Kidney (tissue), 14 donors: ENCODE results near the gene BLOC1S1. TPM values are rescaled to one million over a fixed set of nuclear protein-coding genes. Genes with fewer than 3 reads are reported as not detected.

ENCODE experiments used
- DNase-seq, 5 donors: peaks; one replicate each; pipeline ENCODE4 v3.0.0-alpha.2; 2013 to 2020
- FAIRE-seq: peaks from 2 replicates; lab custom pipeline; 2012; peaks lifted over from hg19 to GRCh38; lab: Jason Lieb, UNC
- H3K27ac ChIP-seq, 2 donors: one replicate each; pipeline ENCODE4 v1.7.0; 2013; ENCODE audit warnings: low read depth in 2 of 2, low read length in 2 of 2, inconsistent platforms in 1 of 2
- H3K27me3 ChIP-seq: one replicate; pipeline ENCODE4 v1.7.1; 2013; ENCODE audit warnings: low read length, inconsistent platforms; ENCODE audit not compliant: control insufficient read depth, insufficient read depth
- H3K36me3 ChIP-seq, 3 donors: one replicate each; pipeline versions ENCODE4 v1.7.0 to v1.7.1; 2013; ENCODE audit warnings: low read length in 3 of 3, control low read depth in 1 of 3, inconsistent platforms in 1 of 3; ENCODE audit not compliant: insufficient read depth in 3 of 3, control insufficient read depth in 2 of 3
- H3K4me1 ChIP-seq, 3 donors: one replicate each; pipeline versions ENCODE4 v1.7.0 to v1.7.1; 2013; ENCODE audit warnings: low read length in 3 of 3, inconsistent platforms in 1 of 3, low read depth in 1 of 3; ENCODE audit not compliant: control insufficient read depth in 2 of 3, insufficient read depth in 2 of 3
- H3K4me3 ChIP-seq, 3 donors: one replicate each; pipeline versions ENCODE4 v1.7.0 to v1.8.1; 2013; ENCODE audit warnings: low read length in 3 of 3, control low read depth in 1 of 3, inconsistent platforms in 1 of 3
- H3K9ac ChIP-seq, 3 donors: one replicate each; pipeline versions ENCODE4 v1.7.0 to v1.7.1; 2013; ENCODE audit warnings: low read length in 3 of 3, control low read depth in 1 of 3, inconsistent platforms in 1 of 3
- H3K9me3 ChIP-seq, 3 donors: one replicate each; pipeline versions ENCODE4 v1.7.0 to v1.7.1; 2013; ENCODE audit warnings: low read length in 3 of 3, control low read depth in 1 of 3, inconsistent platforms in 1 of 3; ENCODE audit not compliant: control insufficient read depth in 2 of 3, insufficient read depth in 1 of 3
- intact Hi-C: fragments of 100-400 bp; cut with DNase I; formaldehyde crosslinking; loops from one replicate; pipeline ENCODE4 v1.11.1; 2022
- polyA plus RNA-seq: library from polyadenylated mRNA; stranded (reverse); fragments of 350-450 nt; fragmentation: Illumina TruSeq; extraction: RNeasy Lipid Tissue Mini Kit (QIAGEN cat#74804); gene quantifications from one replicate; pipeline ENCODE4 v1.2.3, GENCODE V29; 2014; ENCODE audit warnings: low read depth, low replicate concordance; ENCODE audit not compliant: insufficient read depth
- total RNA-seq: library from RNA; stranded (reverse); fragmentation: NEBNext Ultra II Directional; extraction: Animal tissue kit (Norgen Biotek cat#: 25700); gene quantifications from one replicate; pipeline ENCODE4 v1.2.1, GENCODE V29; 2021
- TF ChIP-seq, protein P1 (sequence below): IDR thresholded peaks from 3 replicates; pipeline ENCODE4 v1.5.1; 2012; ENCODE audit warnings: mild to moderate bottlenecking, moderate library complexity, borderline replicate concordance; ENCODE audit not compliant: insufficient read depth; ENCODE audit errors: extremely low read depth
- donor health status: control.
- donor health status: control.
- donor health status: control.
- donor health status: control.
- donor health status: control.
- donor health status: DM: yes; HTN: yes; CAD: no.
- donor health status: Normal renal cell carcinoma (clear cell type).

The BLOC1S1 gene
- total and polyA plus RNA-seq, 2 donors from 2014 or later = 116 to 451 TPM

DNA sequence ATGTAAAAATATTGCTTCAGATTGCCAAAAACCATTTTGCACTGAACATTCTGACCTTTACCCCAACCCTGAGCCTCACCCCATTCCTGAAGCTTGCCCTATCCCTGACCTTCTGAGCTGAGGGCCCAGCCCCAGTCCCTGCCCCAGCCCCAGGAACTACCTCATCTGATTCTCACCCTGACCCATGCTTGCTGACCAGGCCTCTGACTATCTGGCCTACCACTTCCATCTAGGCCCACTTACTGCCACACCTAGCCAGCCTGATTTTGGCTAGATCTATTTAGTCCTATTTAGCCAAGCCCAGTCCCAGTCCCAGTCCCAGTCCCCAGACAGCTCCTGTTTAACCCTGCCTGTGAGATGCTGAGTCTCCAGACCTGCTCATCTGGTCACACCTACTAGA lies 45.6 kb upstream of the BLOC1S1 start:
- Histone ChIP-seq H3K9ac (no peak overlapping the region), H3K9me3 (no peaks in the 10 kb centered on the region), H3K4me3 (no peak overlapping the region), H3K27ac (no peak overlapping the region), H3K27me3 (no peaks in the 10 kb centered on the region), H3K4me1 (no peaks in the 10 kb centered on the region), H3K36me3 (no peaks in the 10 kb centered on the region)
- DNase-seq (no peak), FAIRE-seq (no peak)
- intact Hi-C loops = no loop called here
- TF ChIP-seq, protein P1, sequence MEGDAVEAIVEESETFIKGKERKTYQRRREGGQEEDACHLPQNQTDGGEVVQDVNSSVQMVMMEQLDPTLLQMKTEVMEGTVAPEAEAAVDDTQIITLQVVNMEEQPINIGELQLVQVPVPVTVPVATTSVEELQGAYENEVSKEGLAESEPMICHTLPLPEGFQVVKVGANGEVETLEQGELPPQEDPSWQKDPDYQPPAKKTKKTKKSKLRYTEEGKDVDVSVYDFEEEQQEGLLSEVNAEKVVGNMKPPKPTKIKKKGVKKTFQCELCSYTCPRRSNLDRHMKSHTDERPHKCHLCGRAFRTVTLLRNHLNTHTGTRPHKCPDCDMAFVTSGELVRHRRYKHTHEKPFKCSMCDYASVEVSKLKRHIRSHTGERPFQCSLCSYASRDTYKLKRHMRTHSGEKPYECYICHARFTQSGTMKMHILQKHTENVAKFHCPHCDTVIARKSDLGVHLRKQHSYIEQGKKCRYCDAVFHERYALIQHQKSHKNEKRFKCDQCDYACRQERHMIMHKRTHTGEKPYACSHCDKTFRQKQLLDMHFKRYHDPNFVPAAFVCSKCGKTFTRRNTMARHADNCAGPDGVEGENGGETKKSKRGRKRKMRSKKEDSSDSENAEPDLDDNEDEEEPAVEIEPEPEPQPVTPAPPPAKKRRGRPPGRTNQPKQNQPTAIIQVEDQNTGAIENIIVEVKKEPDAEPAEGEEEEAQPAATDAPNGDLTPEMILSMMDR = no peak

DNA sequence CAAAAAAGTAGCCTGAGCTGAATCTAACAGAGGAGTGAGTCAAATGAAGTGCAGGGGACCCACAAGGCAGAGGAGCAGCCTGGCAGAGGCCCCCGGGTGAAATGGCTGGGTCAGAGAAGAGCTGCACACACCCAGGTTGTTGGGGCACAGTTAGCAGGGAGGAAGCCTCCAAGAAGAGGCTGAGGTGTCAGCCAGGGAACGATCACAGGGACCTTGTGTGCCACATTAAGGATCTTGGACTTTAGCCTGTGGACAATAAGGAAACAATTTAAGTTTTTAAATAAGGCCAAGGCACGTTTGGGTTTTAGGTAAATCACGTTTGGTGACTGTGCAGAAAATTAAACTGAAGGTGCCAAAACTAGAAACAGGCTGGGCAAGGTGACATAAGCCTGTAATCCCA lies 44.1 kb upstream of the BLOC1S1 start:
- no peak for FAIRE-seq
- TF ChIP-seq, protein P1 = no peak
- no peak overlapping the region for H3K4me3 ChIP-seq
- no peaks in the 10 kb centered on the region for H3K36me3 ChIP-seq
- no peak for DNase-seq
- H3K9ac ChIP-seq = no peak overlapping the region
- H3K27me3 ChIP-seq = no peaks in the 10 kb centered on the region
- intact Hi-C loops = no loop called here
- H3K9me3 ChIP-seq = no peaks in the 10 kb centered on the region
- H3K27ac ChIP-seq = no peak overlapping the region
- H3K4me1 ChIP-seq = no peaks in the 10 kb centered on the region

DNA sequence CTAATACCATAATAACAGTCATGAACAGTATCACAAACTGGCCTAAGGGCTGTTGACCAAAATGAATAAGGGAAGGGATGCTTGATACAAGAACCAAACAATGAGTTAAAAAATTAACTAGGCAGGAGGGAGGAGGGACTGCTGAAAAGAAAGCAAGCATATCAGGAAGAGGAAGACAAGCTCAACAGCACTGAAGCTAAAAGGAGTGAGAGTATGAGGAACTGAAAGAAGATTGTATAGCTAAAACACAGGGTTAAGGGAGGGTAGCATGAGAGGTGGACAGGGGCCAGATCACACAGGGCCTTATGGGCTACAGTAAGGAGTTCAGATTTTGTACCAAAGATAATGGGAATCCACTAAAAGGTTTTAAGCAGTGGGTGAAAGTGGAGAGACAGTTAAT lies 42.2 kb upstream of the BLOC1S1 start:
- TF ChIP-seq, protein P1 = no peak
- intact Hi-C loops = no loop called here

DNA sequence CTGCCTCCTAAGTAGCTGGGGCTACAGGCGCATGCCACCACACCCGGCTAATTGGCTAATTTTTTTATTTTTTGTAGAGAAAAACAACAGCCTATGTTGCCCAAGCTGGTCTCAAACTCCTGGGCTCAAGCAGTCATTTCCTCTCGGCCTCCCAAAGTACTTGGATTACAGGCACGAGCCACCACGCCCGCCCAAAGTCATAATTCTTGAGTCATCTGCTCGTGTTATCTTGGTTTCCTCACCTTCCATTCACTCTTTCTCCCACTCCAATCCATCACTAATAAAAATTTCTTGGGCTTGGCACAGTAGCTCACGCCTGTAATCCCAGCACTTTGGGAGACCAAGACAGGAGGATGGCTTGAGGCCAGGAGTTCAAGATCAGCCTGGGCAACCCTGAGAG lies 40.2 kb upstream of the BLOC1S1 start:
- FAIRE-seq (no peak), DNase-seq (peak in 1 of 5 donors; percentile 11)
- Histone ChIP-seq H3K27me3 (no peaks in the 10 kb centered on the region), H3K9me3 (no peaks in the 10 kb centered on the region), H3K36me3 (no peaks in the 10 kb centered on the region), H3K27ac (no peak overlapping the region), H3K4me3 (no peak overlapping the region), H3K4me1 (no peaks in the 10 kb centered on the region), H3K9ac (no peak overlapping the region)
- TF ChIP-seq, protein P1 = no peak
- intact Hi-C loops = no loop called here

More for the DNA sequence above, 42.2 kb upstream of the BLOC1S1 start:
- Histone ChIP-seq H3K27me3 (no peaks in the 10 kb centered on the region), H3K4me1 (no peaks in the 10 kb centered on the region), H3K36me3 (no peaks in the 10 kb centered on the region), H3K4me3 (no peak overlapping the region), H3K9ac (no peak overlapping the region), H3K27ac (no peak overlapping the region), H3K9me3 (no peaks in the 10 kb centered on the region)
- DNase-seq (peak in 1 of 5 donors; percentile 14), FAIRE-seq (no peak)
